ENCODE data around the gene EVPLL.
"Not testable (repeated sequence)": the region's sequence is repeated elsewhere in the genome, so short reads cannot be mapped to it uniquely, and the experiment has no call there.

EVPLL gene

GRCh38 chr17:18425593-18425992 is 48.0 kb downstream of the EVPLL start:
- not testable (repeated sequence) for DNase-seq (ENCODE audit: low read depth)

- not testable (repeated sequence) for DNase-seq (ENCODE audit: low read depth)
These were observed 49.1 kb downstream of the EVPLL start for GRCh38 chr17:18426639-18427038.

GRCh38 chr17:18432206-18432605 is 54.6 kb downstream of the EVPLL start:
- DNase-seq (ENCODE audit: low read depth), result not testable (repeated sequence)

All from fibroblast of the conjunctiva (primary cell).